ENCODE data around the gene ARHGAP28. TPM values are rescaled to one million over a fixed set of nuclear protein-coding genes. Genes with fewer than 3 reads are reported as not detected.

The ARHGAP28 gene
- total RNA-seq = not detected

- peak; percentile 57 for ATAC-seq
- CTCF ChIA-PET = no interaction called here
Measured at GRCh38 chr18:6729247-6730091, at the start of gene ARHGAP28. Gene ARHGAP28, plus strand, starts transcription at chr18:6729716. Its CDS starts 106 bp downstream, at chr18:6729822.

DNA sequence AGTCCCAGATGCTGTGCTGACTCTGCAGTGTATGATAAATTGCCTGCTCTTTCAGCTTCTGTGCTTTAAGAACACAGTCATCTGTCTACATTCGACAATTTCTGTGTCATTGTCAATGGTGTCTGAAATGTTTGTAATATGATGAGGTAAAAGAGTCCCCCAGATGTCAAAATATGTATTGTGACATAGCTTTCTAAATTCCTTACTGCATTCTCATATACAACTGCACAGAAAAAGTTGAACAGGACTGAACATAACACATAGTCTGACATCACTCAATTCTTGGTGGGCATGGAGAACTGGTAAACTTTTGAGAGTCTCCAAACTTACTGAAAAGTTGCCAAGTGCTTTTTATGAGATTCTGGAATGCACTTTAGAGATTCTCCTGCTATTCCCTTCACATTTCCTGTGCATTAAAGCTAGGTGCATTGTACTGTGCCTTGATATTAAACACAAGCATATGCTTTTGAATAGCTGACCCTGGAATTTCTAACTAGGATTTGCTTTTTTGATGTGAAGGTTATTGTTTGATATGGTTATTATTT lies 48.1 kb upstream of the ARHGAP28 start:
- ATAC-seq = no peak
- no peak overlapping the region for H3K27ac Mint-ChIP-seq
- H3K27me3 Mint-ChIP-seq = no peaks in the 10 kb centered on the region

More at GRCh38 chr18:6729247-6730091, at the start of gene ARHGAP28:
- Mint-ChIP-seq H3K27ac (no peak within 1 kb of the TSS), H3K9me3 (ENCODE audit: low read depth) (no peaks in the 10 kb centered on the region), H3K36me3 (peaks cover 1% of the 10 kb centered on the region), H3K4me1 (peaks cover 6% of the 10 kb centered on the region), H3K4me3 (peak within 1 kb of the TSS; percentile 48), H3K27me3 (peaks cover 18% of the 10 kb centered on the region)
- no peak for DNase-seq

DNA sequence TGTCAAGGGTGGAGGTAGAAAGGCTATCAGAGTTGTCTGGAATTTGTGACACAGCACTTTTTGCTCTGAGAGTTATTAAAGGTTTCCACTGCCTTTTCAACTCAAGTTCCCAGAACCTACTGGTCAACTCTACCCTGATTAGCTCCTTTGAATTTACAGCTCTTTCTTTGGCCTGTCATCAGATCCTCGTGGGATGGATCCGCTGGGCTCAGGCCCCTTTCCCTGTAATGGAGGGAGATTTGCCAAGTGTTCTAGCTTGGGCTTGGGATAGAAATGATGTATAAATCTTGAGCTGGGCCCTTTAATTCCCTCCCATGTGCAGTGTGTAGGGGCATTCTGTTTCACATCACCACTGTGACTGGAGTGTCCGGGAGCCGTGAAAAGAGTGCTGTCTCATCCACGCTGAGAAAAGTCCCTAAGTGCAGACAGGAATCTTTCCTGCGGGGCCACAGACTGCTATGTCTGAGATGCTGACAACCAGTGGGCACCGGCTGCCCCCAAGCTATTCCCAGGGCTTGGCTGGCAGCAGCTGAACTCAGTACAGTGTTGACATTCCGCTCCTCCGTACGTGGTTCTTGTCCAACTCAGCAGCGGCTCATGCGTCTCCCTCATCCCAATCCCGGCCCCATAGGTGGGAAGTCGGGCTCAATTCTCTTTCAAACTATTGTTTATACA lies 46.9 kb upstream of the ARHGAP28 start:
- Mint-ChIP-seq H3K4me3 (no peak overlapping the region), H3K27ac (no peak overlapping the region), H3K9me3 (ENCODE audit: low read depth) (peaks cover 12% of the 10 kb centered on the region), H3K36me3 (no peaks in the 10 kb centered on the region), H3K4me1 (no peaks in the 10 kb centered on the region), H3K27me3 (no peaks in the 10 kb centered on the region)
- DNase-seq = no peak
- ATAC-seq = no peak
- CTCF ChIA-PET = no interaction called here

More for the DNA sequence above, 48.1 kb upstream of the ARHGAP28 start:
- H3K4me3 Mint-ChIP-seq = no peak overlapping the region
- CTCF ChIA-PET = no interaction called here
- H3K9me3 Mint-ChIP-seq (ENCODE audit: low read depth) = peaks cover 10% of the 10 kb centered on the region
- DNase-seq = no peak
- no peaks in the 10 kb centered on the region for H3K4me1 Mint-ChIP-seq
- H3K36me3 Mint-ChIP-seq = no peaks in the 10 kb centered on the region

GRCh38 chr18:6683112-6683876 lies 46.2 kb upstream of the ARHGAP28 start:
- H3K4me3 Mint-ChIP-seq = no peak overlapping the region
- H3K27ac Mint-ChIP-seq = no peak overlapping the region
- DNase-seq = no peak
- ATAC-seq = no peak
- H3K36me3 Mint-ChIP-seq = no peaks in the 10 kb centered on the region
- peaks cover 12% of the 10 kb centered on the region for H3K9me3 Mint-ChIP-seq (ENCODE audit: low read depth)
- CTCF ChIA-PET = no interaction called here
- H3K4me1 Mint-ChIP-seq = no peaks in the 10 kb centered on the region
- no peaks in the 10 kb centered on the region for H3K27me3 Mint-ChIP-seq

- H3K9me3 Mint-ChIP-seq (ENCODE audit: low read depth) = peaks cover 10% of the 10 kb centered on the region
- no peaks in the 10 kb centered on the region for H3K27me3 Mint-ChIP-seq
- H3K36me3 Mint-ChIP-seq = no peaks in the 10 kb centered on the region
- ATAC-seq (no peak), DNase-seq (no peak)
- H3K4me1 Mint-ChIP-seq = no peaks in the 10 kb centered on the region
- H3K27ac Mint-ChIP-seq = no peak overlapping the region
- CTCF ChIA-PET = no interaction called here
- H3K4me3 Mint-ChIP-seq = no peak overlapping the region
Measured at GRCh38 chr18:6687676-6688075, 41.8 kb upstream of the ARHGAP28 start.

GRCh38 chr18:6708890-6709289 lies 20.6 kb upstream of the ARHGAP28 start:
- peaks cover 7% of the 10 kb centered on the region for H3K9me3 Mint-ChIP-seq (ENCODE audit: low read depth)
- no peaks in the 10 kb centered on the region for H3K36me3 Mint-ChIP-seq
- CTCF ChIA-PET = no interaction called here
- H3K27ac Mint-ChIP-seq = no peak overlapping the region
- ATAC-seq (no peak), DNase-seq (no peak)
- H3K27me3 Mint-ChIP-seq = no peaks in the 10 kb centered on the region
- H3K4me1 Mint-ChIP-seq = no peaks in the 10 kb centered on the region
- H3K4me3 Mint-ChIP-seq = no peak overlapping the region

- ATAC-seq = no peak
- Mint-ChIP-seq H3K9me3 (ENCODE audit: low read depth) (peaks cover 9% of the 10 kb centered on the region), H3K4me3 (no peak overlapping the region), H3K27me3 (no peaks in the 10 kb centered on the region), H3K4me1 (no peaks in the 10 kb centered on the region), H3K27ac (no peak overlapping the region), H3K36me3 (no peaks in the 10 kb centered on the region)
- no peak for DNase-seq
- CTCF ChIA-PET = no interaction called here
Measured at GRCh38 chr18:6711467-6711866, 18.0 kb upstream of the ARHGAP28 start.

- CTCF ChIA-PET = no interaction called here
- H3K27ac Mint-ChIP-seq = no peak overlapping the region
- ATAC-seq = no peak
- no peaks in the 10 kb centered on the region for H3K4me1 Mint-ChIP-seq
- H3K36me3 Mint-ChIP-seq = no peaks in the 10 kb centered on the region
- no peaks in the 10 kb centered on the region for H3K27me3 Mint-ChIP-seq
- DNase-seq = no peak
- no peak overlapping the region for H3K4me3 Mint-ChIP-seq
- H3K9me3 Mint-ChIP-seq (ENCODE audit: low read depth) = peaks cover 9% of the 10 kb centered on the region
Measured at GRCh38 chr18:6712401-6712800, 17.1 kb upstream of the ARHGAP28 start.

DNA sequence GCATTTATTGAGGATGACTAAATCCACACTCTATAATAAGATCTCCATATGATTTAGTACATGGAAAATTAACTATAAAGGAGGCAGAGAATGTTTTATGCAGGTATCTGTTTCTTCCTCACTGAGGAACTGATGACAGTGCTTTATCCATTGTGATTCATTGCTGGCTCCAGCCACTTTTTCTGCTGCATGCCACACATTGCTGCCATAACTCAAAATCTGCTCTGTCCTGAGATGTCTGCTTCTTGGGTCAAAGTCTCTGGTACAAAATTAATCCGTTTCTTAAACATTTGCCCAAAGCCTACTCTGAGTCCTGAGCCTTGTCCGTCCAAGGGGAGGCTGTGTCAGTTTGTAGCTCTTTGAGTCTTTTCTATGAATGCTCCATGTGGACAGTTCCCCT lies 15.5 kb upstream of the ARHGAP28 start:
- Mint-ChIP-seq H3K4me1 (no peaks in the 10 kb centered on the region), H3K4me3 (no peak overlapping the region), H3K36me3 (no peaks in the 10 kb centered on the region), H3K27me3 (no peaks in the 10 kb centered on the region), H3K9me3 (ENCODE audit: low read depth) (peaks cover 10% of the 10 kb centered on the region), H3K27ac (no peak overlapping the region)
- no peak for DNase-seq
- CTCF ChIA-PET = interaction anchor here (1.0 kb wide), 1 partner anchor 9 kb away, joined by 3 read pairs; no protein-coding TSS in a partner anchor
- no peak for ATAC-seq

GRCh38 chr18:6718267-6718666 lies 11.2 kb upstream of the ARHGAP28 start:
- Mint-ChIP-seq H3K4me1 (no peaks in the 10 kb centered on the region), H3K27ac (no peak overlapping the region), H3K9me3 (ENCODE audit: low read depth) (peaks cover 11% of the 10 kb centered on the region), H3K36me3 (no peaks in the 10 kb centered on the region), H3K4me3 (no peak overlapping the region), H3K27me3 (no peaks in the 10 kb centered on the region)
- DNase-seq = no peak
- CTCF ChIA-PET = no interaction called here
- no peak for ATAC-seq

GRCh38 chr18:6719098-6719846 lies 10.2 kb upstream of the ARHGAP28 start:
- H3K4me1 Mint-ChIP-seq = no peaks in the 10 kb centered on the region
- H3K36me3 Mint-ChIP-seq = no peaks in the 10 kb centered on the region
- no peak overlapping the region for H3K27ac Mint-ChIP-seq
- DNase-seq (no peak), ATAC-seq (no peak)
- CTCF ChIA-PET = no interaction called here
- no peaks in the 10 kb centered on the region for H3K27me3 Mint-ChIP-seq
- no peak overlapping the region for H3K4me3 Mint-ChIP-seq
- peaks cover 11% of the 10 kb centered on the region for H3K9me3 Mint-ChIP-seq (ENCODE audit: low read depth)

DNA sequence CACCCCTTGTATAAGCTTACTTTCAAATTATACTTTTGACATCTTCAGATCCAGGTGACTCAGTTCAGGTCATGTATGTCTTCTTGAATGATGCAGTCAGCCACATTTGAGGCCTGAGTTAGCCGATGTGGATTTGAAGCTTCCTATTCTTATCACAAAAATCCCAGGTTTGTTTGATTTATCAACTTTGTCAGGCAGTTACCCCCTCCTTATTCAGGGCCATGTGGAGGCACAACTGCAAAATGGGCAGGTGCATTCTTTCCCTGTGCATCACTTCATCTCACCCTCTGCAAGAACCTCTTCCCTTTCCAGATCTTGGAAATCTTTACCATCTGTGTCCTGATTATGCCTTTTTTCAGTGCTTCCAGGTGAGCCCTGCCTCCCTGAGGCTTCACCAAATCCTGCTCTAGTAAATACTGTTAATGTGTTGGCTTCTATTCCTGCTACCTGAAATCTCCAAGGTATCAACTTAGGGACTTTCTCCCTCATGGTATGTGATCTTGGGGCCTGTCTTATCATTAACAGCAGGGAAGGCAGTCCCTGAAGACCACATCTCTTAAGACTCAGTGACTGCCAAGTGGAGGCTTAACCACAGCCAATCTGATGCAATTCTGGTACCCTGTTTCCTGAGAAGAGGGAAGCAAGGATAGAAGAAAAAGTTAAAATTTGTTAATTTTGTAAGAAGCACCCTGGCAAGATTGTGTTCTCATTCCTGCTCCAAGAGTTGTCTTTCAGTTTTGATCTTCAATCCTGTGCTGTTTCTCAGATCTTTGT lies 9.4 kb upstream of the ARHGAP28 start:
- H3K4me3 Mint-ChIP-seq = no peak overlapping the region
- H3K4me1 Mint-ChIP-seq = no peaks in the 10 kb centered on the region
- DNase-seq = no peak
- CTCF ChIA-PET = no interaction called here
- peaks cover 11% of the 10 kb centered on the region for H3K9me3 Mint-ChIP-seq (ENCODE audit: low read depth)
- H3K27ac Mint-ChIP-seq = no peak overlapping the region
- no peak for ATAC-seq
- no peaks in the 10 kb centered on the region for H3K36me3 Mint-ChIP-seq
- no peaks in the 10 kb centered on the region for H3K27me3 Mint-ChIP-seq

Measured in activated CD8-positive, alpha-beta memory T cell treated with anti-CD3 and anti-CD28 coated beads, Interleukin-2, amount 10 ng/mL, durations not matched to agents 7 days and 5 days (primary cell).